ENCODE measurements around the gene LRRC4.

LRRC4 gene

GRCh38 chr7:128045766-128046165 is 14.5 kb upstream of the LRRC4 start:
- no peak overlapping the region for H3K27ac Mint-ChIP-seq
- H3K4me3 Mint-ChIP-seq, result no peak overlapping the region
- DNase-seq (ENCODE audit: low spot score), result no peak
- H3K36me3 Mint-ChIP-seq (ENCODE audit: low read depth), result peaks cover 1% of the 10 kb centered on the region
- no peaks in the 10 kb centered on the region for H3K9me3 Mint-ChIP-seq
- H3K4me1 Mint-ChIP-seq (ENCODE audit: low read depth), result peaks cover 14% of the 10 kb centered on the region
- H3K27me3 Mint-ChIP-seq (ENCODE audit: low read depth), result no peaks in the 10 kb centered on the region

- Mint-ChIP-seq H3K4me1 (ENCODE audit: low read depth) (peaks cover 14% of the 10 kb centered on the region), H3K27me3 (ENCODE audit: low read depth) (no peaks in the 10 kb centered on the region), H3K9me3 (no peaks in the 10 kb centered on the region), H3K36me3 (ENCODE audit: low read depth) (peaks cover 1% of the 10 kb centered on the region), H3K4me3 (no peak overlapping the region), H3K27ac (no peak overlapping the region)
- no peak for DNase-seq (ENCODE audit: low spot score)
These were observed 13.9 kb upstream of the LRRC4 start for GRCh38 chr7:128045158-128045557.

- no peak overlapping the region for H3K4me3 Mint-ChIP-seq
- H3K9me3 Mint-ChIP-seq, result no peaks in the 10 kb centered on the region
- peaks cover 1% of the 10 kb centered on the region for H3K36me3 Mint-ChIP-seq (ENCODE audit: low read depth)
- no peak for DNase-seq (ENCODE audit: low spot score)
- peaks cover 12% of the 10 kb centered on the region for H3K4me1 Mint-ChIP-seq (ENCODE audit: low read depth)
- H3K27me3 Mint-ChIP-seq (ENCODE audit: low read depth), result no peaks in the 10 kb centered on the region
- H3K27ac Mint-ChIP-seq, result no peak overlapping the region
These were observed 12.8 kb upstream of the LRRC4 start for GRCh38 chr7:128044064-128044463.

- Mint-ChIP-seq H3K9me3 (no peaks in the 10 kb centered on the region), H3K4me3 (no peak overlapping the region), H3K27me3 (ENCODE audit: low read depth) (no peaks in the 10 kb centered on the region), H3K4me1 (ENCODE audit: low read depth) (peaks cover 10% of the 10 kb centered on the region), H3K36me3 (ENCODE audit: low read depth) (peaks cover 1% of the 10 kb centered on the region), H3K27ac (no peak overlapping the region)
- DNase-seq (ENCODE audit: low spot score), result no peak
These were observed 10.8 kb upstream of the LRRC4 start for GRCh38 chr7:128042012-128042411.

- no peak for DNase-seq (ENCODE audit: low spot score)
These were observed 10.0 kb upstream of the LRRC4 start for GRCh38 chr7:128041203-128041602.

GRCh38 chr7:128040205-128040604 is 9.0 kb upstream of the LRRC4 start:
- H3K4me3 Mint-ChIP-seq, result no peak overlapping the region
- H3K4me1 Mint-ChIP-seq (ENCODE audit: low read depth), result peaks cover 6% of the 10 kb centered on the region
- no peak overlapping the region for H3K27ac Mint-ChIP-seq
- no peaks in the 10 kb centered on the region for H3K27me3 Mint-ChIP-seq (ENCODE audit: low read depth)
- H3K9me3 Mint-ChIP-seq, result no peaks in the 10 kb centered on the region
- peaks cover 1% of the 10 kb centered on the region for H3K36me3 Mint-ChIP-seq (ENCODE audit: low read depth)
- DNase-seq (ENCODE audit: low spot score), result no peak

More at GRCh38 chr7:128041203-128041602, 10.0 kb upstream of the LRRC4 start:
- peaks cover 1% of the 10 kb centered on the region for H3K36me3 Mint-ChIP-seq (ENCODE audit: low read depth)
- no peak overlapping the region for H3K27ac Mint-ChIP-seq
- H3K27me3 Mint-ChIP-seq (ENCODE audit: low read depth), result no peaks in the 10 kb centered on the region
- no peak overlapping the region for H3K4me3 Mint-ChIP-seq
- H3K4me1 Mint-ChIP-seq (ENCODE audit: low read depth), result peaks cover 10% of the 10 kb centered on the region
- no peaks in the 10 kb centered on the region for H3K9me3 Mint-ChIP-seq

GRCh38 chr7:128039544-128039953 is 8.3 kb upstream of the LRRC4 start:
- no peaks in the 10 kb centered on the region for H3K9me3 Mint-ChIP-seq
- no peaks in the 10 kb centered on the region for H3K27me3 Mint-ChIP-seq (ENCODE audit: low read depth)
- H3K4me3 Mint-ChIP-seq, result no peak overlapping the region

GRCh38 chr7:128037880-128038619 is 6.8 kb upstream of the LRRC4 start:
- Mint-ChIP-seq H3K9me3 (no peaks in the 10 kb centered on the region), H3K27ac (no peak overlapping the region), H3K4me1 (ENCODE audit: low read depth) (no peaks in the 10 kb centered on the region), H3K4me3 (no peak overlapping the region), H3K27me3 (ENCODE audit: low read depth) (peaks cover 10% of the 10 kb centered on the region), H3K36me3 (ENCODE audit: low read depth) (peaks cover 5% of the 10 kb centered on the region)
- DNase-seq (ENCODE audit: low spot score), result no peak

More at GRCh38 chr7:128039544-128039953, 8.3 kb upstream of the LRRC4 start:
- no peak for DNase-seq (ENCODE audit: low spot score)
- no peak overlapping the region for H3K27ac Mint-ChIP-seq
- peaks cover under 1% of the 10 kb centered on the region for H3K36me3 Mint-ChIP-seq (ENCODE audit: low read depth)
- H3K4me1 Mint-ChIP-seq (ENCODE audit: low read depth), result peaks cover 3% of the 10 kb centered on the region

GRCh38 chr7:128037081-128037480 is 5.8 kb upstream of the LRRC4 start:
- H3K4me3 Mint-ChIP-seq, result no peak overlapping the region
- peaks cover 5% of the 10 kb centered on the region for H3K36me3 Mint-ChIP-seq (ENCODE audit: low read depth)
- peaks cover 14% of the 10 kb centered on the region for H3K27me3 Mint-ChIP-seq (ENCODE audit: low read depth)
- H3K4me1 Mint-ChIP-seq (ENCODE audit: low read depth), result no peaks in the 10 kb centered on the region
- no peak overlapping the region for H3K27ac Mint-ChIP-seq
- no peak for DNase-seq (ENCODE audit: low spot score)
- no peaks in the 10 kb centered on the region for H3K9me3 Mint-ChIP-seq

GRCh38 chr7:128036226-128036940 is 5.1 kb upstream of the LRRC4 start:
- Mint-ChIP-seq H3K27ac (no peak overlapping the region), H3K36me3 (ENCODE audit: low read depth) (peaks cover 7% of the 10 kb centered on the region), H3K27me3 (ENCODE audit: low read depth) (peaks cover 15% of the 10 kb centered on the region), H3K4me3 (no peak overlapping the region), H3K9me3 (no peaks in the 10 kb centered on the region), H3K4me1 (ENCODE audit: low read depth) (no peaks in the 10 kb centered on the region)
- no peak for DNase-seq (ENCODE audit: low spot score)

- H3K4me3 Mint-ChIP-seq, result no peak overlapping the region
- DNase-seq (ENCODE audit: low spot score), result no peak
- H3K27ac Mint-ChIP-seq, result no peak overlapping the region
- H3K36me3 Mint-ChIP-seq (ENCODE audit: low read depth), result peaks cover 7% of the 10 kb centered on the region
- H3K4me1 Mint-ChIP-seq (ENCODE audit: low read depth), result peaks cover under 1% of the 10 kb centered on the region
- peaks cover 16% of the 10 kb centered on the region for H3K27me3 Mint-ChIP-seq (ENCODE audit: low read depth)
- H3K9me3 Mint-ChIP-seq, result no peaks in the 10 kb centered on the region
These were observed 4.5 kb upstream of the LRRC4 start for GRCh38 chr7:128035712-128036111.

GRCh38 chr7:128034825-128035224 is 3.6 kb upstream of the LRRC4 start:
- no peak for DNase-seq (ENCODE audit: low spot score)
- Mint-ChIP-seq H3K27me3 (ENCODE audit: low read depth) (peaks cover 25% of the 10 kb centered on the region), H3K4me3 (no peak overlapping the region), H3K36me3 (ENCODE audit: low read depth) (peaks cover 7% of the 10 kb centered on the region), H3K9me3 (no peaks in the 10 kb centered on the region), H3K4me1 (ENCODE audit: low read depth) (peaks cover 4% of the 10 kb centered on the region), H3K27ac (no peak overlapping the region)

- Mint-ChIP-seq H3K9me3 (no peaks in the 10 kb centered on the region), H3K36me3 (ENCODE audit: low read depth) (peaks cover 19% of the 10 kb centered on the region), H3K27ac (no peak overlapping the region), H3K27me3 (ENCODE audit: low read depth) (peaks cover 31% of the 10 kb centered on the region), H3K4me3 (peak overlapping the region; percentile 57), H3K4me1 (ENCODE audit: low read depth) (peaks cover 4% of the 10 kb centered on the region)
- no peak for DNase-seq (ENCODE audit: low spot score)
These were observed 2.0 kb upstream of the LRRC4 start for GRCh38 chr7:128033246-128033645.

- H3K36me3 Mint-ChIP-seq (ENCODE audit: low read depth), result peaks cover 19% of the 10 kb centered on the region
- peaks cover 31% of the 10 kb centered on the region for H3K27me3 Mint-ChIP-seq (ENCODE audit: low read depth)
- DNase-seq (ENCODE audit: low spot score), result no peak
- no peak overlapping the region for H3K4me3 Mint-ChIP-seq
- peaks cover 4% of the 10 kb centered on the region for H3K4me1 Mint-ChIP-seq (ENCODE audit: low read depth)
- no peak overlapping the region for H3K27ac Mint-ChIP-seq
- no peaks in the 10 kb centered on the region for H3K9me3 Mint-ChIP-seq
These were observed 1.5 kb upstream of the LRRC4 start for GRCh38 chr7:128032605-128033235.

Data from T-helper 2 cell treated with Interferon-gamma antibody and Interleukin-4, amounts not matched to agents 5 μg/mL and 100 μg/mL, for 36 hours (primary cell).